ENCODE data around the gene RHOBTB3. TPM values are rescaled to one million over a fixed set of nuclear protein-coding genes. Genes with fewer than 3 reads are reported as not detected.
"Not testable (repeated sequence)": the region's sequence is repeated elsewhere in the genome, so short reads cannot be mapped to it uniquely, and the experiment has no call there.

RHOBTB3 gene
- total and polyA plus RNA-seq, 2 donors = 18.1 to 33.4 TPM

GRCh38 chr5:95699337-95699736 lies 31.8 kb upstream of the RHOBTB3 start:
- Histone ChIP-seq H3K27ac (ENCODE audit: low read depth in 1 of 2, low read length in 1 of 2) (no peak overlapping the region), H3K27me3 (ENCODE audit: control insufficient read depth in 2 of 2, insufficient read depth in 1 of 2, low read length in 1 of 2) (no peaks in the 10 kb centered on the region), H3K4me3 (ENCODE audit: low read length in 2 of 2) (no peak overlapping the region), H3K36me3 (ENCODE audit: control insufficient read depth in 2 of 2, insufficient read depth in 2 of 2, low read length in 1 of 2) (no peaks in the 10 kb centered on the region), H3K9me3 (ENCODE audit: control insufficient read depth in 2 of 2, insufficient read depth in 1 of 2, low read length in 1 of 2) (peaks cover 0 to 2% of the 10 kb centered on the region in 2 donors), H3K4me1 (ENCODE audit: control insufficient read depth in 2 of 2, insufficient read depth in 2 of 2, low read length in 2 of 2) (no peaks in the 10 kb centered on the region)
- DNase-seq (ENCODE audit: low read depth in 6 of 9, low spot score in 9 of 9) = no peak
- 95% methylated on average over 1 of the region's 1 CpG for WGBS

- no peak for DNase-seq (ENCODE audit: low read depth in 6 of 9, low spot score in 9 of 9)
Observed at GRCh38 chr5:95701074-95701473, 30.1 kb upstream of the RHOBTB3 start.

GRCh38 chr5:95704150-95704549 lies 27.0 kb upstream of the RHOBTB3 start:
- no peaks in the 10 kb centered on the region for H3K4me1 ChIP-seq (ENCODE audit: control insufficient read depth in 2 of 2, insufficient read depth in 2 of 2, low read length in 2 of 2)
- DNase-seq (ENCODE audit: low read depth in 6 of 9, low spot score in 9 of 9) = no peak
- no peak overlapping the region for H3K27ac ChIP-seq (ENCODE audit: low read depth in 1 of 2, low read length in 1 of 2)
- H3K4me3 ChIP-seq (ENCODE audit: low read length in 2 of 2) = no peak overlapping the region
- H3K27me3 ChIP-seq (ENCODE audit: control insufficient read depth in 2 of 2, insufficient read depth in 1 of 2, low read length in 1 of 2) = no peaks in the 10 kb centered on the region
- no peaks in the 10 kb centered on the region for H3K9me3 ChIP-seq (ENCODE audit: control insufficient read depth in 2 of 2, insufficient read depth in 1 of 2, low read length in 1 of 2)
- H3K36me3 ChIP-seq (ENCODE audit: control insufficient read depth in 2 of 2, insufficient read depth in 2 of 2, low read length in 1 of 2) = no peaks in the 10 kb centered on the region
- WGBS = 93% methylated on average over 1 of the region's 1 CpG

More at GRCh38 chr5:95701074-95701473, 30.1 kb upstream of the RHOBTB3 start:
- Histone ChIP-seq H3K27ac (ENCODE audit: low read depth in 1 of 2, low read length in 1 of 2) (no peak overlapping the region), H3K27me3 (ENCODE audit: control insufficient read depth in 2 of 2, insufficient read depth in 1 of 2, low read length in 1 of 2) (no peaks in the 10 kb centered on the region), H3K36me3 (ENCODE audit: control insufficient read depth in 2 of 2, insufficient read depth in 2 of 2, low read length in 1 of 2) (no peaks in the 10 kb centered on the region), H3K4me3 (ENCODE audit: low read length in 2 of 2) (no peak overlapping the region), H3K4me1 (ENCODE audit: control insufficient read depth in 2 of 2, insufficient read depth in 2 of 2, low read length in 2 of 2) (no peaks in the 10 kb centered on the region), H3K9me3 (ENCODE audit: control insufficient read depth in 2 of 2, insufficient read depth in 1 of 2, low read length in 1 of 2) (peaks cover 0 to 2% of the 10 kb centered on the region in 2 donors)

- DNase-seq (ENCODE audit: low read depth in 6 of 9, low spot score in 9 of 9); H3K27me3 ChIP-seq (ENCODE audit: control insufficient read depth in 2 of 2, insufficient read depth in 1 of 2, low read length in 1 of 2); H3K9me3 ChIP-seq (ENCODE audit: control insufficient read depth in 2 of 2, insufficient read depth in 1 of 2, low read length in 1 of 2); H3K36me3 ChIP-seq (ENCODE audit: control insufficient read depth in 2 of 2, insufficient read depth in 2 of 2, low read length in 1 of 2); H3K4me3 ChIP-seq (ENCODE audit: low read length in 2 of 2); H3K4me1 ChIP-seq (ENCODE audit: control insufficient read depth in 2 of 2, insufficient read depth in 2 of 2, low read length in 2 of 2); H3K27ac ChIP-seq (ENCODE audit: low read depth in 1 of 2, low read length in 1 of 2): not testable (repeated sequence)
- WGBS = 95% methylated on average over 5 of the region's 5 CpGs
Observed at GRCh38 chr5:95706196-95706595, 24.9 kb upstream of the RHOBTB3 start.

GRCh38 chr5:95707055-95707454 lies 24.1 kb upstream of the RHOBTB3 start:
- H3K4me3 ChIP-seq (ENCODE audit: low read length in 2 of 2) = no peak overlapping the region
- WGBS = 93% methylated on average over 9 of the region's 9 CpGs
- no peaks in the 10 kb centered on the region for H3K4me1 ChIP-seq (ENCODE audit: control insufficient read depth in 2 of 2, insufficient read depth in 2 of 2, low read length in 2 of 2)
- H3K9me3 ChIP-seq (ENCODE audit: control insufficient read depth in 2 of 2, insufficient read depth in 1 of 2, low read length in 1 of 2) = no peaks in the 10 kb centered on the region
- H3K27ac ChIP-seq (ENCODE audit: low read depth in 1 of 2, low read length in 1 of 2) = no peak overlapping the region
- DNase-seq (ENCODE audit: low read depth in 6 of 9, low spot score in 9 of 9) = no peak
- no peaks in the 10 kb centered on the region for H3K36me3 ChIP-seq (ENCODE audit: control insufficient read depth in 2 of 2, insufficient read depth in 2 of 2, low read length in 1 of 2)
- H3K27me3 ChIP-seq (ENCODE audit: control insufficient read depth in 2 of 2, insufficient read depth in 1 of 2, low read length in 1 of 2) = no peaks in the 10 kb centered on the region

- WGBS = 90% methylated on average over 8 of the region's 8 CpGs
Observed at GRCh38 chr5:95707534-95708188, 23.5 kb upstream of the RHOBTB3 start.

GRCh38 chr5:95708876-95709275 lies 22.3 kb upstream of the RHOBTB3 start:
- Histone ChIP-seq H3K4me3 (ENCODE audit: low read length in 2 of 2) (no peak overlapping the region), H3K36me3 (ENCODE audit: control insufficient read depth in 2 of 2, insufficient read depth in 2 of 2, low read length in 1 of 2) (no peaks in the 10 kb centered on the region), H3K9me3 (ENCODE audit: control insufficient read depth in 2 of 2, insufficient read depth in 1 of 2, low read length in 1 of 2) (no peaks in the 10 kb centered on the region), H3K27me3 (ENCODE audit: control insufficient read depth in 2 of 2, insufficient read depth in 1 of 2, low read length in 1 of 2) (no peaks in the 10 kb centered on the region), H3K27ac (ENCODE audit: low read depth in 1 of 2, low read length in 1 of 2) (no peak overlapping the region), H3K4me1 (ENCODE audit: control insufficient read depth in 2 of 2, insufficient read depth in 2 of 2, low read length in 2 of 2) (no peaks in the 10 kb centered on the region)
- no peak for DNase-seq (ENCODE audit: low read depth in 6 of 9, low spot score in 9 of 9)
- 97% methylated on average over 7 of the region's 7 CpGs for WGBS

More at GRCh38 chr5:95707534-95708188, 23.5 kb upstream of the RHOBTB3 start:
- not testable (repeated sequence) for DNase-seq (ENCODE audit: low read depth in 6 of 9, low spot score in 9 of 9); H3K4me1 ChIP-seq (ENCODE audit: control insufficient read depth in 2 of 2, insufficient read depth in 2 of 2, low read length in 2 of 2); H3K9me3 ChIP-seq (ENCODE audit: control insufficient read depth in 2 of 2, insufficient read depth in 1 of 2, low read length in 1 of 2); H3K27ac ChIP-seq (ENCODE audit: low read depth in 1 of 2, low read length in 1 of 2); H3K27me3 ChIP-seq (ENCODE audit: control insufficient read depth in 2 of 2, insufficient read depth in 1 of 2, low read length in 1 of 2); H3K4me3 ChIP-seq (ENCODE audit: low read length in 2 of 2); H3K36me3 ChIP-seq (ENCODE audit: control insufficient read depth in 2 of 2, insufficient read depth in 2 of 2, low read length in 1 of 2)

GRCh38 chr5:95709967-95710650 lies 21.0 kb upstream of the RHOBTB3 start:
- WGBS = 89% methylated on average over 15 of the region's 15 CpGs
- no peak overlapping the region for H3K4me3 ChIP-seq (ENCODE audit: low read length in 2 of 2)
- H3K36me3 ChIP-seq (ENCODE audit: control insufficient read depth in 2 of 2, insufficient read depth in 2 of 2, low read length in 1 of 2) = no peaks in the 10 kb centered on the region
- no peaks in the 10 kb centered on the region for H3K4me1 ChIP-seq (ENCODE audit: control insufficient read depth in 2 of 2, insufficient read depth in 2 of 2, low read length in 2 of 2)
- H3K9me3 ChIP-seq (ENCODE audit: control insufficient read depth in 2 of 2, insufficient read depth in 1 of 2, low read length in 1 of 2) = no peaks in the 10 kb centered on the region
- H3K27me3 ChIP-seq (ENCODE audit: control insufficient read depth in 2 of 2, insufficient read depth in 1 of 2, low read length in 1 of 2) = no peaks in the 10 kb centered on the region
- no peak overlapping the region for H3K27ac ChIP-seq (ENCODE audit: low read depth in 1 of 2, low read length in 1 of 2)
- DNase-seq (ENCODE audit: low read depth in 6 of 9, low spot score in 9 of 9) = no peak

- H3K4me3 ChIP-seq (ENCODE audit: low read length in 2 of 2) = not testable (repeated sequence)
Observed at GRCh38 chr5:95710651-95711500, 20.3 kb upstream of the RHOBTB3 start.

More at GRCh38 chr5:95710651-95711500, 20.3 kb upstream of the RHOBTB3 start:
- H3K36me3 ChIP-seq (ENCODE audit: control insufficient read depth in 2 of 2, insufficient read depth in 2 of 2, low read length in 1 of 2); H3K27me3 ChIP-seq (ENCODE audit: control insufficient read depth in 2 of 2, insufficient read depth in 1 of 2, low read length in 1 of 2); DNase-seq (ENCODE audit: low read depth in 6 of 9, low spot score in 9 of 9); H3K4me1 ChIP-seq (ENCODE audit: control insufficient read depth in 2 of 2, insufficient read depth in 2 of 2, low read length in 2 of 2); H3K27ac ChIP-seq (ENCODE audit: low read depth in 1 of 2, low read length in 1 of 2); H3K9me3 ChIP-seq (ENCODE audit: control insufficient read depth in 2 of 2, insufficient read depth in 1 of 2, low read length in 1 of 2): not testable (repeated sequence)
- 95% methylated on average over 23 of the region's 23 CpGs for WGBS
